NT2/D1 (cell line): ENCODE results near the gene RUNX2.

Source experiments
- SUZ12 ChIP-seq: IDR thresholded peaks from 2 replicates; pipeline ENCODE4 v1.6.1; 2011; ENCODE audit not compliant: insufficient read length, insufficient read depth; ENCODE audit errors: extremely low read depth
- YY1 ChIP-seq: IDR thresholded peaks from 2 replicates; pipeline ENCODE4 v1.6.1; 2011; ENCODE audit not compliant: insufficient read length, insufficient read depth

- TF ChIP-seq YY1 = no peak
- no peak for TF ChIP-seq SUZ12
Observed at GRCh38 chr6:45423824-45424450, 95.8 kb downstream of the RUNX2 start.
